Urothelium cell line (cell line): ENCODE data around the gene STIM2.
A peak's percentile ranks its signal among the peaks of the same experiment; 100 is the strongest.

Experiments
- DNase-seq: peaks from one replicate; pipeline ENCODE4 v3.0.0; 2011; ENCODE audit warnings: low spot score, mixed read lengths
- FAIRE-seq: peaks from 2 replicates; lab custom pipeline; 2011; peaks lifted over from hg19 to GRCh38; lab: Jason Lieb, UNC

STIM2 gene

GRCh38 chr4:26996745-26997144, 136.1 kb downstream of the STIM2 start:
- FAIRE-seq (no peak), DNase-seq (no peak)

- FAIRE-seq (no peak), DNase-seq (no peak)
These were observed 139.0 kb downstream of the STIM2 start for GRCh38 chr4:26999689-27000088.

GRCh38 chr4:27000122-27000521, 139.5 kb downstream of the STIM2 start:
- DNase-seq (no peak), FAIRE-seq (no peak)

DNA sequence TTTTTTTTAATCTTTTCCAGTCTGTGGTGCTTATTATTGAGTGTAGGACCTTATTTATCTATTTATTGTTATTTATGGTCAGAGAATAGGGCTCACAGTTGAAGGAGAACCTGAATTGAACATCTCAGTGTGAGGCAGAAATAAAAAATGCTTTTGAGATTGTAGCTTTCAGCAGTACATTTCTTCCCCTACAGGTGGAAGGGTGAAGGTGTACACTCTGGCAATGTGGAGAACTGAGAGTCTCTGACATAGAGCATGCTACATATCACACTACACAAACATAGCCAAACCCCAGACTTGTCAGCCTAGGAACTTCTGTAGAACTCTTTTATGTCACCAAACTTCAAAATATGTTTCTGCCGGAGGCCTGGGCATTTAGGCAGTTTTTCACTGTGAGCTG, 140.2 kb downstream of the STIM2 start:
- FAIRE-seq: no peak
- DNase-seq: no peak

DNA sequence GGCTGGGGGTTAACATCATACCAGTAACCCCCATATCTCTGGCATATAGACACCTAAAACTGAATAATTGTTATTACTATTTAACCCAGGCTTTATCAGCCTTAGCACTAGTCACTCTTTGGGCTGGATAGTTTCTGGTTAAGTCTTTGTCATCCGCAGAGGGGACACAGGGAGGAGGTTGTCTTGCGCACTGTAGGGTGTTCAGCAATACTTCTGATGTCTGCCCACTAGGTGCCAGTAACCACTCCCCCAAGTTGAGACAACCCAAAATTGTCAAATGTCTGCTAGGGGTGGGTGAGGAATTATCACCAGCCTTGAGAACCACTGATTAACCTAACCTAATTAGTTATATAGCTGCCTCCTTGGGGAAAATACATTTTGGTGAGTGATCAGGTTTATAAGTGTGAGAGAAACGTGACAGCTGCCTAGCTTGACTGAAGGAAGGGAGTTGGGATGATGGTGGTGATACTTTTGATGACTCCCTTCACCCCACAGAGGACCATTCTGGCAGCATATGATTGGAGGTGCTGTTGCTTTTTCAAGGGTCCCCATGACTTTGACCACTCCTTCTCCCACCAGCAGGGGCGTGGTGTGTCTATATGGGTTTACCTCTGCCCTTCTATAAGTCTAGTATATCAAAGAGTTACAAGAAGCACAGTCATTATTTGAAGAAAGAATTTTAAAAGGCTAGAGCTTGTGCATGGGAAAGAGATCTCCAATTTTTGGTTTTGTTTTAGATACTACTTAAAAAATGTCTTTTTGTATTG, 140.9 kb downstream of the STIM2 start:
- FAIRE-seq: no peak
- DNase-seq: no peak

DNA sequence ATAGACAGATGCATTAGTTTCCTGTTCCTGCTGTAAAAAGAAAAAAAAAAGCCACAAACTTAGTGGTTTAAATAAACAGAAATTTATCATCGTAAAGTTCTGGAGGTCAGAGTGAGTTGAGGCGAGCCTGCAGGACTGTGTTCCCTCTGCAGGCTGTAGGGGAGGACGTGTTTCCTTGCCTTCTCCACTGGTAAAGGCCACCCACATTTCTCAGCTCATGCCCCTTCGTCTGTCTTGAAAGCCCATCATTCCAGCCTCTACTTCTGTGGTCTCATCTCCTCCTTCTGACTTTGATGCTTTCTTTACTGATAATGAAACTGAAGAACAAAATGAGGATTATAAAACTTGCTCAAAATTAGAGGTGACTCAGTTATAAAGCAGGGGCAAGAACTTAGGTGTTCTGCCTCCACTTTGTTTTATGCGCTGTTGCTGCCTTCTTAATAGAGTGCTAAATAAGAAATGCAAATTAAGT, 143.0 kb downstream of the STIM2 start:
- DNase-seq: no peak
- no peak for FAIRE-seq

DNA sequence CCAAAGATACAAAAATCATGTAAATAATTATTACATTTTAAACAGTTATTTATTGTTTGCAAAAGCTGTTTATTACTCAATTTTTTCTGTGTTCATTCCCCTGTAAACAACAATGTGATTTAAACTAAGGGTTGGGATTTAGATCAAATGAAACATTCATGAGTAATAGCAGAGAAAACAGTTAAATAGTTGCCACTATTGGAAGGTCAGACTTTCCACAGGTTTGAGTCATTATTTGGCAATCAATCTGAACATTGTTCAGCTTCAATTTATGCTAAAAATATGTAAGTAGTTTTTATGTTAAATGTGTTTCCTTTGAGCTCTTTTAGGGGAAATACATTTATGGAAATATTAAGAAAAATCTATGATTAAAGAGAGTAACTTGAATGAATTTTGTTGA, 144.9 kb downstream of the STIM2 start:
- no peak for DNase-seq
- FAIRE-seq: no peak

DNA sequence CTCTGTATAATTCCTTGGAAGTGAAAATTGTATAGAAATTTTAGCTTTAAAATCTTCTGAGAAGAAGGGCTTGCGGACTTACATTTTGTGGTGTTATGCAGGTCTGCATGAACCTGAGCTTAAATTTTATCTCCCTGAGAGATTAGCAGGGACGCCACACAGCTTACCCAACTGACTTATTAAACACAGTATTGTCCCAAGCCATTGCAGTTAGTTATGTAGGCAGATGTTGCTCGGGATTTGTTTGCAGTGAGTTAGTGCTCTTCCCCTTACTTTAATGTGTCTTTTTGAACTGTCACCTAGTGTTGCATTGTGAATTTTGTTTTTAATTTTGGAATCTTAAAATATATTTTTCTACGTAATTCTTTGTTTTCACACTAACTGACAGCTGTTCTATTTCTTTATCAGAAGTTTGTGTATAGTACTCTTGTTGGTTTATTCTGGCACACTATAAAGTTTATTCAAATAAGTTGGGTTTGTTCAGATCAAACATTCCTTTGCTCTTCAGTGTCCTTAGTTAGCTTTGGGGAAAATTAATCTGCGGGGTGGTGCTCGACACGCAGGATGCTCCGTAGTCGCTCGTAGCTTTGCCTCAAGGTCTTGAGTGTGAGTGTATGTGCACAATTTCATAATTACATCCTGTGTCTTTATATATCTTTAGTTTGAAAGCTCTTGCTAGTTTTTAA, 145.4 kb downstream of the STIM2 start:
- no peak for FAIRE-seq
- no peak for DNase-seq

DNA sequence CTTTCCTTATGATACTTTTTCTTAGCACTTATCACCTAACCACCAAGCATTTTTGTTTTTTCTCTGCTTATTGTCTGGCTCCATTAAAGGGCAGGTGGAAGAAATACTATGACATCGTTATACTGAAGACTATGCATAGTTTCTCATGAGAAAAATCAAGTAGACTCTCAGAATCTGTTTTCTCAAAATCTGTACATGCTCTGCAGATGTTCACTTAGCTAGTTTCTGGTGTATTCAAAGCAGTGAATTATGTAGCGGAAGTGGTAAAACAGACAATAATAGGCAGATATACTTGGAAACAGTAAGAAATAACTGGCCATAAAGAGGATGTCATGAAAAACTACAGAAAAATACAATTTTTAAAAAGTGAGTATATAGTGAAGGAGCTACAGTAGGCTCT, 146.0 kb downstream of the STIM2 start:
- DNase-seq: no peak
- FAIRE-seq: no peak

- no peak for FAIRE-seq
- no peak for DNase-seq
These were observed 146.9 kb downstream of the STIM2 start for GRCh38 chr4:27007507-27007906.

DNA sequence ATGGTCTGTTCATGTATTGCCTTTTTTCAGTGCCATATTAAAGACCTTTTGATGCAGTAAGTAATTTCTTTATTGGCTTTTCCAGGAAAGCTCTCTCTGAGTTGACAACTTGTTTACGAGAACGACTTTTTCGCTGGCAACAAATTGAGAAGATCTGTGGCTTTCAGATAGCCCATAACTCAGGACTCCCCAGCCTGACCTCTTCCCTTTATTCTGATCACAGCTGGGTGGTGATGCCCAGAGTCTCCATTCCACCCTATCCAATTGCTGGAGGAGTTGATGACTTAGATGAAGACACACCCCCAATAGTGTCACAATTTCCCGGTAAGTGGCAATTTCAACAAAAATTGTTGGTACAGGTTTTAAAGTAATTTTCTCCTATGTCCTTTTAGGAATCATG, 148.0 kb downstream of the STIM2 start:
- FAIRE-seq (no peak), DNase-seq (no peak)

GRCh38 chr4:27009539-27009938, 148.9 kb downstream of the STIM2 start:
- no peak for FAIRE-seq
- DNase-seq: no peak

- peak; percentile 20 for DNase-seq
- no peak for FAIRE-seq
These were observed 149.8 kb downstream of the STIM2 start for GRCh38 chr4:27010334-27010940.

GRCh38 chr4:27011401-27011800, 150.8 kb downstream of the STIM2 start:
- no peak for DNase-seq
- no peak for FAIRE-seq

- DNase-seq (no peak), FAIRE-seq (no peak)
These were observed 152.4 kb downstream of the STIM2 start for GRCh38 chr4:27013012-27013411.

- FAIRE-seq: no peak
- DNase-seq: no peak
These were observed 155.9 kb downstream of the STIM2 start for GRCh38 chr4:27016551-27016950.

GRCh38 chr4:27017623-27018022, 157.0 kb downstream of the STIM2 start:
- FAIRE-seq (no peak), DNase-seq (no peak)

DNA sequence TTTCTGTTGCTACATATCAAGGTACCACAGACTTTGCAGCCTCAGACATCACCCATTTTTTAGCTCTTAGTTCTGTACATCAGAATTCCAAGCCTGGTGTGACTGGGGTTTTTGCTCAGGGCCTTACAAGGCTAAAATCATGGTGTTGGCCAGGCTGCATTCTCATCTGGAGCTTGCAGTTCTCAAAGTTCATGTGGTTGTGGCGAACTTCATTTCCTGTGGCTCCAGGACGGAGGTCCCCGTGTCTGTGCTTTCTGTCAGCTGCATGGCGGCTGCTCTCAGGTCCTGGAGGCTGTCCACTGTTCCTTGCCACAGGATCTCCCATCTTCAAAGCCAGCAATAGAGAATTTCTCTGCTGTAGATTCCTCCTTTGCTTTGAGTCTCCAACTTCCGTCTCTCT, 157.4 kb downstream of the STIM2 start:
- FAIRE-seq (no peak), DNase-seq (no peak)

- DNase-seq (no peak), FAIRE-seq (no peak)
These were observed 158.3 kb downstream of the STIM2 start for GRCh38 chr4:27018910-27019309.

GRCh38 chr4:27019766-27020165, 159.1 kb downstream of the STIM2 start:
- DNase-seq (no peak), FAIRE-seq (no peak)

DNA sequence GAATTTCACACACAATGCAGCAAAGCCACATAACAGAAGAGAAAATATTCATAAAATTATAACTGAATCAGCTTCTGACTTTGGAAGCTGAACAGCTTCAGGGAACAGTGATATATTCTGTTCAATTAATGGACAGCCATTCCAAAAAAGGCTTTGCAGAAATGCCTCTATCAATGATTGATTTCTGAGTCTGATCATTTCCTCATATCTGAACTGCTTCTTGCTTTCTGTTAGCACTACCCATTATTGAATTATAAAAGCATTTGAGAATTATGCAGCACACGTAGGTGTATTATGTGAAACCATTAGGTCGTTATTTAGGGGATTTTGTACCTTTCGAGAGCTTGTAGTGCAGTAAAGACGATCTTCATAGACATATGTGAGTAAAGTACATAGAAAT, 159.6 kb downstream of the STIM2 start:
- FAIRE-seq (no peak), DNase-seq (no peak)

- DNase-seq: no peak
These were observed 160.0 kb downstream of the STIM2 start for GRCh38 chr4:27020603-27021002.

More at GRCh38 chr4:27020603-27021002, 160.0 kb downstream of the STIM2 start:
- no peak for FAIRE-seq
